HG02759 (cell line): ENCODE results near the gene MIA.
"Not testable (repeated sequence)": the region's sequence is repeated elsewhere in the genome, so short reads cannot be mapped to it uniquely, and the experiment has no call there.

Experiments
- ATAC-seq: cut with Tn5 transposase; IDR thresholded peaks from one replicate; pipeline ENCODE4 v1.9.1; 2021; ENCODE audit warnings: mild to moderate bottlenecking, moderate library complexity; ENCODE audit not compliant: unreplicated experiment

Gene MIA

GRCh38 chr19:40750058-40750873, 25.1 kb upstream of the MIA start, which contains the start of gene ACTMAP:
TSS of gene ACTMAP (minus strand) at chr19:40750477. CDS start at chr19:40749803, 674 bp downstream.
- peak; percentile 85 for ATAC-seq

GRCh38 chr19:40750874-40751537, 24.3 kb upstream of the MIA start, which contains the start of gene SNRPA:
TSS of gene SNRPA (plus strand) at chr19:40751203. CDS start at chr19:40751409, 206 bp downstream.
- peak; percentile 67 for ATAC-seq

GRCh38 chr19:40752257-40752781, 23.0 kb upstream of the MIA start:
- no peak for ATAC-seq

GRCh38 chr19:40754611-40755247, 20.6 kb upstream of the MIA start:
- ATAC-seq: no peak

- ATAC-seq: no peak
Observed at GRCh38 chr19:40755248-40755624, 20.1 kb upstream of the MIA start.

GRCh38 chr19:40755791-40756190, 19.5 kb upstream of the MIA start:
- no peak for ATAC-seq

- no peak for ATAC-seq
Observed at GRCh38 chr19:40756502-40757110, 18.7 kb upstream of the MIA start.

GRCh38 chr19:40758491-40758890, 16.8 kb upstream of the MIA start:
- ATAC-seq: no peak

GRCh38 chr19:40759352-40759751, 16.0 kb upstream of the MIA start:
- ATAC-seq: no peak

GRCh38 chr19:40762754-40763470, 12.4 kb upstream of the MIA start:
- ATAC-seq: no peak

- no peak for ATAC-seq
Observed at GRCh38 chr19:40763526-40763925, 11.8 kb upstream of the MIA start.

- ATAC-seq: no peak
Observed at GRCh38 chr19:40763963-40764362, 11.4 kb upstream of the MIA start.

- not testable (repeated sequence) for ATAC-seq
Observed at GRCh38 chr19:40766385-40766784, 8.9 kb upstream of the MIA start.

- ATAC-seq: no peak
Observed at GRCh38 chr19:40768869-40769268, 6.5 kb upstream of the MIA start.

GRCh38 chr19:40771101-40771862, 4.0 kb upstream of the MIA start:
- not testable (repeated sequence) for ATAC-seq

- no peak for ATAC-seq
Observed at GRCh38 chr19:40775632-40776022, 306 bp downstream of the MIA start.

GRCh38 chr19:40776364-40776763, 1.0 kb downstream of the MIA start:
- ATAC-seq: no peak

- ATAC-seq: peak; percentile 55
Observed at GRCh38 chr19:40776932-40777644, 1.8 kb downstream of the MIA start.

- no peak for ATAC-seq
Observed at GRCh38 chr19:40777645-40777936, 2.3 kb downstream of the MIA start.
